ENCODE data around the gene AK8. TPM values are rescaled to one million over a fixed set of nuclear protein-coding genes. Genes with fewer than 3 reads are reported as not detected.

AK8 gene
- total RNA-seq, 2 experiments from 2014 or later, result 0.27 TPM; not detected in 1

GRCh38 chr9:132728071-132728470, 150.0 kb downstream of the AK8 start:
- Histone ChIP-seq H2AFZ (ENCODE audit: low read length) (no peak overlapping the region), H3K9me3 (ENCODE audit: low read length) (no peaks in the 10 kb centered on the region), H3K27ac (ENCODE audit: low read depth, low read length, poor library complexity, severe bottlenecking) (no peak overlapping the region), H4K20me1 (ENCODE audit: insufficient read depth, low read length) (no peaks in the 10 kb centered on the region), H3K4me1 (ENCODE audit: insufficient read depth, low read length, poor library complexity, severe bottlenecking) (no peaks in the 10 kb centered on the region), H3K9me2 (ENCODE audit: insufficient read depth, low read length) (no peaks in the 10 kb centered on the region), H3K4me2 (ENCODE audit: low read length) (no peak overlapping the region), H3K4me3 (ENCODE audit: low read depth, low read length, poor library complexity, severe bottlenecking) (no peak overlapping the region), H3K36me3 (ENCODE audit: insufficient read depth, low read length) (no peaks in the 10 kb centered on the region), H3K79me2 (ENCODE audit: insufficient read depth, low read depth, low read length) (no peaks in the 10 kb centered on the region)
- ChIA-PET POLR2A (no interaction called here), CTCF (ENCODE audit: unreplicated experiment) (no interaction called here)
- intact Hi-C loops (cut with micrococcal nuclease; ENCODE audit: unreplicated experiment), result no loop called here
- TF ChIP-seq CTCF (conservative IDR thresholded peaks at IDR 0.05; ENCODE audit: low read length), result no peak
- TF ChIP-seq EZH2phosphoT487 (IDR thresholded peaks at IDR 0.05; ENCODE audit: borderline replicate concordance, low read depth, low read length), result no peak
- no peak for DNase-seq (ENCODE audit: low spot score)
- BruUV-seq (replicated peaks), result no TSS peak

GRCh38 chr9:132726576-132727130, 151.4 kb downstream of the AK8 start:
- Histone ChIP-seq H2AFZ (ENCODE audit: low read length) (no peak overlapping the region), H3K9me3 (ENCODE audit: low read length) (no peaks in the 10 kb centered on the region), H3K36me3 (ENCODE audit: insufficient read depth, low read length) (no peaks in the 10 kb centered on the region), H3K9me2 (ENCODE audit: insufficient read depth, low read length) (no peaks in the 10 kb centered on the region), H3K4me1 (ENCODE audit: insufficient read depth, low read length, poor library complexity, severe bottlenecking) (no peaks in the 10 kb centered on the region), H3K79me2 (ENCODE audit: insufficient read depth, low read depth, low read length) (no peaks in the 10 kb centered on the region), H3K4me2 (ENCODE audit: low read length) (no peak overlapping the region), H4K20me1 (ENCODE audit: insufficient read depth, low read length) (no peaks in the 10 kb centered on the region), H3K4me3 (ENCODE audit: low read depth, low read length, poor library complexity, severe bottlenecking) (no peak overlapping the region), H3K27ac (ENCODE audit: low read depth, low read length, poor library complexity, severe bottlenecking) (no peak overlapping the region)
- intact Hi-C loops (cut with micrococcal nuclease; ENCODE audit: unreplicated experiment), result no loop called here
- POLR2A ChIA-PET, result no interaction called here
- TF ChIP-seq EZH2phosphoT487 (IDR thresholded peaks at IDR 0.05; ENCODE audit: borderline replicate concordance, low read depth, low read length) (no peak), CTCF (conservative IDR thresholded peaks at IDR 0.05; ENCODE audit: low read length) (no peak)
- no peak for DNase-seq (ENCODE audit: low spot score)
- BruUV-seq (replicated peaks), result no TSS peak
- CTCF ChIA-PET (ENCODE audit: unreplicated experiment), result no interaction called here

GRCh38 chr9:132725306-132725705, 152.8 kb downstream of the AK8 start:
- H3K4me2 ChIP-seq (ENCODE audit: low read length), result no peak overlapping the region
- no peaks in the 10 kb centered on the region for H3K4me1 ChIP-seq (ENCODE audit: insufficient read depth, low read length, poor library complexity, severe bottlenecking)
- DNase-seq (ENCODE audit: low spot score), result no peak
- no peak overlapping the region for H3K27ac ChIP-seq (ENCODE audit: low read depth, low read length, poor library complexity, severe bottlenecking)
- no peaks in the 10 kb centered on the region for H3K9me3 ChIP-seq (ENCODE audit: low read length)
- no peak for TF ChIP-seq EZH2phosphoT487 (IDR thresholded peaks at IDR 0.05; ENCODE audit: borderline replicate concordance, low read depth, low read length)
- no peak for TF ChIP-seq CTCF (conservative IDR thresholded peaks at IDR 0.05; ENCODE audit: low read length)
- no peak overlapping the region for H2AFZ ChIP-seq (ENCODE audit: low read length)
- intact Hi-C loops (cut with micrococcal nuclease; ENCODE audit: unreplicated experiment), result no loop called here
- POLR2A ChIA-PET, result no interaction called here
- H3K79me2 ChIP-seq (ENCODE audit: insufficient read depth, low read depth, low read length), result no peaks in the 10 kb centered on the region
- no peaks in the 10 kb centered on the region for H3K9me2 ChIP-seq (ENCODE audit: insufficient read depth, low read length)
- no peaks in the 10 kb centered on the region for H4K20me1 ChIP-seq (ENCODE audit: insufficient read depth, low read length)
- CTCF ChIA-PET (ENCODE audit: unreplicated experiment), result no interaction called here
- no peak overlapping the region for H3K4me3 ChIP-seq (ENCODE audit: low read depth, low read length, poor library complexity, severe bottlenecking)
- H3K36me3 ChIP-seq (ENCODE audit: insufficient read depth, low read length), result no peaks in the 10 kb centered on the region
- BruUV-seq (replicated peaks), result no TSS peak

All from OCI-LY7 (cell line).